GM21515 (cell line): ENCODE results near the gene LPP.

Experiments
- ATAC-seq: cut with Tn5 transposase; IDR thresholded peaks from one replicate; pipeline ENCODE4 v1.9.1; 2021; ENCODE audit not compliant: unreplicated experiment

LPP gene

GRCh38 chr3:188468196-188468595, 314.2 kb downstream of the LPP start:
- no peak for ATAC-seq

- no peak for ATAC-seq
Measured at GRCh38 chr3:188468662-188469061, 314.7 kb downstream of the LPP start.

DNA sequence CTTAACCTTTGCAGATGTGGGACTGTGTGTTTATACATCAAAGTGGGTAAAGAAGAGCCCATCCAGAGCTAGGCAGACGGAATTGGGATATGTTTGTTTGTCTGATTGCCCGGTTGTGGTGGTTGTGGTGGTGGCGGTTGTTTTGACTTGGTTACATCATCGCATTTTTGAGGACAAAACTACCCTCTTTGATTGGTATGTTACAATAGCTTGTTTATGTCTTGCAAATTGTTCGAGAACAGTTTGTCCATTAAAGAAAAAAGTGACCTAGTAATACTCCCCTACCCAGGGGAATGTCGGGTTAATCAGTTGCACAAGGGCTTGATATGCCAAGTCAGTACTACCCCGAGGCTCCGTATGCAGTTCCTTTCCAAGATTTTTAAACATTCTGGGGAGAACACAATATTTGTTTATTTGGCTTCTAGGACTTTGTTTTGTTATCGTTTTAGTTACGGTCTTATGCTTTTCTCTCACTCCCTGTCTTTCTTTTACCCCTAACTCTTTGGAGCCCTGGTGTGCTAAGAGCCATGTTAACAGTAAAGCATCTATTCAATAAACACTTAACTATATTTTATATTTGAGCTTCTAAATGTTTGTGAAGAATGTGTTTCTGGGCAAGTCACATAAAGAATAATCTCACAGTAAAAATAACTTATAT, 315.4 kb downstream of the LPP start:
- no peak for ATAC-seq

- ATAC-seq = no peak
Measured at GRCh38 chr3:188470508-188471130, 316.7 kb downstream of the LPP start.

- ATAC-seq = no peak
Measured at GRCh38 chr3:188471723-188472122, 317.8 kb downstream of the LPP start.

- ATAC-seq = no peak
Measured at GRCh38 chr3:188472336-188472735, 318.4 kb downstream of the LPP start.

DNA sequence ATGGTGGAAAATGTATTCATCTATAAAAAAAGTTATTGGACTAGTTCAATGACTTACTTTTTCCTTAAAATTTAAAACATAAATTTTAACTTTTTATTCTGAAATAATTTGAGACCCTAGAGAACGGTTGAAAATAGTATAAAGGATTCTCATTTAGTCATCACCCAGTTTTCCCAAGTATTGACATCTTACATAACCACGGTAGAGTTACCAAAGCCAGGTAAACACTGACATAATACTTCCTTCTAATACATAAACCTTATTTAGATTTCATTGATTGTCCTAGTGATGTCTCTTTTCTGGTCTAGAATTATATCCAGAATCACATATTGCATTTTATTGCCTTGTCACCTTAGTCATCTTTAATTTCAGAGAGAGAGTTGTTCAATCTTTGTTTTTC, 319.1 kb downstream of the LPP start:
- no peak for ATAC-seq

DNA sequence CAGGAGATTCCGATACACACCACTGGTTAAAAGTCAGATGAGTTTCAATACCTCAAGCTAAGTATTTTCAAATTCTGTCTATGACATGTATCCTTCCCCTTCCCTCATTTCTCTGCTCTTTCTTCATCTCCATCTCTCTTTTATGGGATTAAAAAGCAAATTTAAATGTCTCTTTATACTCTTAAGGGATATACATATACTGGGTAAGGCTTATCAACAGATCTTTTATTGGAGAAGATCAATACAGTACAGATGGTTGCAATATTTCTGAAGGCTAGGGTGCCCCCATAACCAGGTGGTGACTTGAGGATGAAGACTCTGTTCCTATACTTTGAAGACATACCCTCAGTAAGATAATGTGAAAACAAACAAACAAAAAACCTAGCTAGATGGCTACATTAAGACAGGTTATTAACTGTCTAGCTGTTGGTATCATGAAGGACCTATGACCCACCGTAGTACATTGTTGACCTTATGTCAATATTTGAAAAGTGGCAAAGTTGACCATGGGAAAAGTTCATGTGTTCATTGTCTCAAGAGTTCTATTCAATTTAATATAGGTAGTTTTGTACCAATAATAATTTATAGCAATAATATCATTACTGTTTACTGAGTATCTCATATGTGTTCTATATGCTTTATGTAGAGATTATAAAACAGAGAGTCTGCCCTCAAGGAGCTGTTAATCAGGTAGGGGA, 319.8 kb downstream of the LPP start:
- ATAC-seq = no peak

- no peak for ATAC-seq
Measured at GRCh38 chr3:188476935-188477334, 323.0 kb downstream of the LPP start.

- ATAC-seq = no peak
Measured at GRCh38 chr3:188480011-188480410, 326.1 kb downstream of the LPP start.

GRCh38 chr3:188482929-188483328, 329.0 kb downstream of the LPP start:
- no peak for ATAC-seq

- ATAC-seq = no peak
Measured at GRCh38 chr3:188486126-188486525, 332.2 kb downstream of the LPP start.

DNA sequence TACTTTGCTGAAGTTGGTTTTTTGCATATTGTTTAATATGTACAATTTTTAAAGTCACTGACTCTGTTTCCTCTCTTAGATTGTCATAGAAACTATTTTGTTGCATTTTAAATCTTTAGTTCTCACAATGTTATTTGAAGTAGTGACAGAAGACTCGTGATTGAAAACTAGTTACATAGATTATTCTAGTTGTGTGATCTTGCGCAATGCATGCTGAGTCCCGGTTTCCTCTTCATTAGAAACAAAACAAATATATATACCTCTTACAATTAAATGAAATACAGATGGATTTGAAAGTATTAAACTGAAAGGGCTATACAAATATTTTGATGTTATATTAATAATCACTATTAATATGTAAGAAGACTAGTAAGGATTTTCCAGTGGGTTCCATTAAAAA, 333.0 kb downstream of the LPP start:
- no peak for ATAC-seq

GRCh38 chr3:188487652-188488051, 333.7 kb downstream of the LPP start:
- no peak for ATAC-seq

- no peak for ATAC-seq
Measured at GRCh38 chr3:188488801-188489200, 334.8 kb downstream of the LPP start.

GRCh38 chr3:188489639-188490405, 335.9 kb downstream of the LPP start:
- ATAC-seq = no peak

DNA sequence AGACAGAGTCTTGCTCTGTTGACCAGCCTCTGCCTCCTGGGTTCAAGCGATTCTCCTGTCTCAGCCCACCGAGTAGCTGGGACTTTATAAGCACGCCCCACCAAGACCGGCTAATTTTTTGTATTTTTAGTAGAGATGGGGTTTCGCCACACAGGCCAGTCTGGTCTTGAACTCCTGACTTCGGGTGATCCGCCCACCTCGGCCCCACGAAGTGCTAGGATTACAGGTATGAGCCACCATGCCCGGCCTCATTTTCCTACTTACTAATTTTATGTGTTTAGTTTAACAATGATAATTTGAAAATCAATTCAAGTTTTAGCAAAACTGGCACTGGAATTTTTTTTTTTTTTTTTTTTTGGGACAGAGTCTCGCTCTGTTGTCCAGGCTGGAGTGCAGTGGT, 336.5 kb downstream of the LPP start:
- ATAC-seq = no peak

GRCh38 chr3:188491276-188491687, 337.3 kb downstream of the LPP start:
- no peak for ATAC-seq

GRCh38 chr3:188496390-188496789, 342.4 kb downstream of the LPP start:
- ATAC-seq = no peak

DNA sequence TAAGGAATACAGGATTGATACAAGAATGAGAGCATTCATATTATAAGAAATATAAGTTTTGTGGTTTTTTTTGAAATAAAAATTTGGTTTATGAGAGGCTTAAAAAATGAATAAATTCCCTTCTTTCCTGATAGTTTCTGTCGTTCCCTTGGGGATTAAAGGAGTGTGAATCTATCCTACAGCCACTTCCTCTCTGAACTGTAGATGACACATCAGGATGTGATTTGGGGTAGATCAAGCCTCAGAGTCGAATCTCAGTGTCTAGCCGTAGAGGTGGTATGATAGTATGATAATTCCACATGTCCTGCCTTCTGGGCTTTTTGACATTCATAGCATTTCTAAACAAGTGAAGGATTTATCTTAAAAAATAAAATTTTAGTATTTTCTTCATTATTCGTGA, 343.1 kb downstream of the LPP start:
- ATAC-seq = no peak

GRCh38 chr3:188503647-188504046, 349.7 kb downstream of the LPP start:
- no peak for ATAC-seq

- no peak for ATAC-seq
Measured at GRCh38 chr3:188505151-188505550, 351.2 kb downstream of the LPP start.
